DND-41 (cell line): ENCODE data around the gene RNPEP.

Experiments used
- ATAC-seq: fragments of 200-7000 bp; cut with Tn5 transposase; 3 replicates; pipeline ENCODE4 v1.9.1; 2021; ENCODE audit warnings: low read depth; ENCODE audit not compliant: insufficient read depth
- DNase-seq: peaks from one replicate; pipeline ENCODE4 v3.0.0-alpha.2; 2020
- H2AFZ ChIP-seq: 2 replicates; pipeline ENCODE4 v1.6.0; 2012; ENCODE audit warnings: low read depth, low read length
- H3K27ac ChIP-seq: 2 replicates; pipeline ENCODE4 v1.5.1; 2012; ENCODE audit warnings: low read length, inconsistent platforms
- H3K27me3 ChIP-seq: fragments of 200-600 bp; sonication (generic); 2 replicates; pipeline ENCODE4 v1.6.0; 2012; ENCODE audit warnings: low read length, mild to moderate bottlenecking, inconsistent platforms; ENCODE audit not compliant: insufficient read depth, poor library complexity
- H3K36me3 ChIP-seq: 2 replicates; pipeline ENCODE4 v1.5.1; 2012; ENCODE audit warnings: low read length, inconsistent platforms; ENCODE audit not compliant: insufficient read depth
- H3K4me1 ChIP-seq: 2 replicates; pipeline ENCODE4 v1.5.1; 2012; ENCODE audit warnings: mild to moderate bottlenecking, low read length; ENCODE audit not compliant: insufficient read depth
- H3K4me2 ChIP-seq: 2 replicates; pipeline ENCODE4 v1.6.0; 2012; ENCODE audit warnings: mild to moderate bottlenecking, moderate library complexity, low read length, inconsistent platforms; ENCODE audit not compliant: insufficient read depth
- H3K4me3 ChIP-seq, 2 experiments: fragments of 200-600 bp in 1 of 2; shearing (Covaris generic) in 1 of 2; 2 replicates each; pipeline ENCODE4 v1.5.1; 2012 to 2016; ENCODE audit warnings: inconsistent platforms in 2 of 2, low read length in 2 of 2, mild to moderate bottlenecking in 2 of 2, low read depth in 1 of 2, moderate library complexity in 1 of 2
- H3K79me2 ChIP-seq: 2 replicates; pipeline ENCODE4 v1.6.0; 2012; ENCODE audit warnings: low read length, inconsistent platforms; ENCODE audit not compliant: insufficient read depth
- H3K9ac ChIP-seq: 2 replicates; pipeline ENCODE4 v1.6.0; 2012; ENCODE audit warnings: low read depth, mild to moderate bottlenecking, inconsistent platforms, low read length, moderate library complexity
- H3K9me3 ChIP-seq: 2 replicates; pipeline ENCODE4 v1.5.1; 2012; ENCODE audit warnings: low read length, moderate library complexity, mild to moderate bottlenecking, inconsistent platforms; ENCODE audit not compliant: insufficient read depth, severe bottlenecking
- H4K20me1 ChIP-seq: 2 replicates; pipeline ENCODE4 v1.6.0; 2012; ENCODE audit warnings: low read length; ENCODE audit not compliant: insufficient read depth
- CTCF ChIP-seq: IDR thresholded peaks from 2 replicates; pipeline ENCODE4 v1.5.1; 2012; ENCODE audit warnings: borderline replicate concordance, low read length, moderate library complexity, mild to moderate bottlenecking; ENCODE audit not compliant: poor library complexity, severe bottlenecking; ENCODE audit errors: extremely low read depth
- EZH2 ChIP-seq: IDR thresholded peaks from 3 replicates; pipeline ENCODE4 v1.6.1; 2012; ENCODE audit warnings: borderline replicate concordance, low read depth, mild to moderate bottlenecking, moderate library complexity, low read length, inconsistent platforms; ENCODE audit not compliant: severe bottlenecking

The RNPEP gene

DNA sequence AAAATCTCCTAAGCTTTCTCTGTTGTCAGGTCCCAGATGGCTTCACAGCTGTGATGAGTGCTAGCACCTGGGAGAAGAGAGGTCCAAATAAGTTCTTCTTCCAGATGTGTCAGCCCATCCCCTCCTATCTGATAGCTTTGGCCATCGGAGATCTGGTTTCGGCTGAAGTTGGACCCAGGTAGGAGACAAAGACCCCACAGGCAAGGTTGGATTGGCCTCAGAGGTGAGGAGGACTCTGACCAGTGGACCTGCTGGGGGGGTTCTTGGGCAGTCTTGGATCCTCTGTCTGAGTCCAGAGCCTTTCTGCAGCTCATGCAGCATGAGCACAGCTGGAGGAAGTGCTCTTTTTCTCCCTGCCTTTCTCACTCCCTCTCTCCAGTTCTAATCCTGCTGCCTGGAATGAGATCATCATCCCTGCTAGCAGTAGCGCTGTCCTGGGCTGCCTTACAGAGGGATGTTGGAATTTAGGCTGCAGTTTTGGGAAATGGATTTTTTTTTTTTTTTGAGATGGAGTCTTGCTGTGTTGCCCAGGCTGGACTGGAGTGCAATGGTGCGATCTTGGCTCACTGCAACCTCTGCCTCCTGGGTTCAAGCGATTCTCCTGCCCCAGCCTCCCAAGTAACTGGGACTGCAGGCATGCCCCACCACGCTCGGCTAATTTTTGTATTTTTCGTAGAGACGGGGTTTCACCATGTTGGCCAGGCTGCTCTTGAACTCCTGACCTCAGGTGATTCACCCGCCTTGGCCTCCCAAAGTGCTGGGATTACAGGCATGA is 7.1 kb downstream of the RNPEP start:
- Histone ChIP-seq H4K20me1 (no peaks in the 10 kb centered on the region), H3K4me3 (no peak overlapping the region), H3K9ac (no peak overlapping the region), H3K27ac (no peak overlapping the region), H3K4me1 (0 out of 2 replicates have a peak, but pooled peaks cover 3% of the 10 kb centered on the region), H3K4me2 (no peak overlapping the region), H3K27me3 (no peaks in the 10 kb centered on the region), H3K79me2 (peaks cover 12% of the 10 kb centered on the region), H3K36me3 (peaks cover 53% of the 10 kb centered on the region), H3K9me3 (no peaks in the 10 kb centered on the region), H2AFZ (no peak overlapping the region)
- ATAC-seq (no peak), DNase-seq (no peak)
- TF ChIP-seq CTCF: no peak
- TF ChIP-seq EZH2: no peak

- Histone ChIP-seq H3K36me3 (peaks cover 55% of the 10 kb centered on the region), H3K27ac (no peak overlapping the region), H3K27me3 (no peaks in the 10 kb centered on the region), H3K4me3 (no peak overlapping the region), H3K4me1 (no peaks in the 10 kb centered on the region), H4K20me1 (no peaks in the 10 kb centered on the region), H3K4me2 (no peak overlapping the region), H2AFZ (no peak overlapping the region), H3K9ac (no peak overlapping the region), H3K79me2 (peaks cover 7% of the 10 kb centered on the region), H3K9me3 (no peaks in the 10 kb centered on the region)
- no peak for TF ChIP-seq EZH2
- no peak for TF ChIP-seq CTCF
- no peak for ATAC-seq
- no peak for DNase-seq
Measured at GRCh38 chr1:201990427-201990826, 8.0 kb downstream of the RNPEP start.

DNA sequence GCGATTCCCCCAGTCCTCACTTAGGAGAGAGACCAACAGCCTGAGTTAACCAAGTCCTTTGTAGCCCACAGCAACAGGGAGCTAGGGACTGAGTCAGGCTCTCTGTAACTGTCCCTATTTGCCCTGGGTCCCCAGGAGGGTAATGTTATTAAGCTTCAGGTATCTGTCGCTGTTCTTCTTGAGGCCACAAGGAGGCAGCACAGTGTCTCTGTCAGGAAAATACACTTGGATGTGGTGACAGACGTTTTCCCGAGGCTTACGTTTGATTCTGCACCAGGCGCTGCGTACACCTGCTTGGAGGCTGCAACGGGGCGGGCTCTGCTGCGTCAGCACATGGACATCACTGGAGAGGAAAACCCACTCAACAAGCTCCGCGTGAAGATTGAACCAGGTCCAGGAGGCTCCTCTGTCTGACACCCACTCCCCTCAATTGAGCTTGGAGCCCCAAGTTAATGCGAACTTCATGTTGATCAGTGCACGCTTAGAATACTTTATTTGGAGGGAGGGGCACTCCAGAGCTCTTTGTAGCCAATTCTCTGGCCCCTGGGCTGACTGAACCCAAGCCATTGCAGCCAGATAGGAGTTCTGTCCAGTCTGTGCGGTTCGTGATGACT is 17.3 kb downstream of the RNPEP start:
- peaks cover 70% of the 10 kb centered on the region for H3K36me3 ChIP-seq

More for the DNA sequence above, 17.3 kb downstream of the RNPEP start:
- Histone ChIP-seq H4K20me1 (no peaks in the 10 kb centered on the region), H3K27me3 (no peaks in the 10 kb centered on the region), H3K4me3 (no peak overlapping the region), H3K4me2 (no peak overlapping the region), H3K27ac (no peak overlapping the region), H3K9ac (no peak overlapping the region), H3K4me1 (no peaks in the 10 kb centered on the region), H3K79me2 (no peaks in the 10 kb centered on the region), H3K9me3 (no peaks in the 10 kb centered on the region), H2AFZ (no peak overlapping the region)
- ATAC-seq (peak; percentile 88), DNase-seq (peak; percentile 35)
- TF ChIP-seq CTCF: peak; percentile 83
- no peak for TF ChIP-seq EZH2
